ENCODE results near the gene EPHX1.
"Not testable (repeated sequence)": the region's sequence is repeated elsewhere in the genome, so short reads cannot be mapped to it uniquely, and the experiment has no call there.

EPHX1 gene

DNA sequence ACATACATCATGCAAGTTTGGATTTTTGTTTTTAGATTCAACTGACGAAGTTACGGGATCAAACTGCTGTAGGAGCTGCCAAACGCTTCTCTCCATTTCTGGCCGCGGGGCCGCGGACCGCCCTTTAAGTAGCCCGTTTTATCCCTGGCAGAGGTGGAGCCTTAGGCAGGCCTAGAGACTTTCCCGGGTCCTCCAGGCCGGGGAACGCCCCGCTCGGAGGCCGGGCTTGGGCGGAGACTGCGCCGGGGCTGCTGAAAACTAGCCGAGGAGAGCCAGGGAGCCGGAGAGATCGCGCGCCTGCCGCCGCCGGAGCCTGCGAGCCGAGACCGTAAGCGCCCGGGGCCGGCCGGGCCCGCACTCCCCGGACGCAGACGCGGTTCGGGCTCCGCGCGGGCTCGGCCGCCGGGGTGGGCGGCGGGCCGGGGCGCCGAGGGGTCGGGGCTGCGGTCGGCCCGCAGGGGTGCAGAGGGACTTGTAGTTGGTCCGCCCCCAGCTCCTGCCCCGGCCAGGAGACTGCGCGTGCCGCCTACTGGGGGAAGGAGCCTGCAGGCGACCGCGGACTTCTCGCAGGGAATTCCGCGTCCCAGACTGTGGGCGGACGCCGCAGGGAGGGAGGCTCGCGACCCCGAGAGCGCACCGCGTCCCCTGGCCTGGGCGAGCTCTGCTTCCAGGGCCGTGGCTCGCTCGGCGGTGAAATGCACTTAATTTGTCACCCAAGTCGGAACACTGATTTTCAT, at the start of gene EPHX1:
Gene EPHX1 (plus strand): TSS at position 283 of the 737 bp plus-strand sequence. CDS start 18,606 bp downstream, outside the sequence.
- peak; percentile 45 for DNase-seq

- DNase-seq, result no peak
Observed at GRCh38 chr1:225760531-225760930, 49.4 kb upstream of the EPHX1 start.

DNA sequence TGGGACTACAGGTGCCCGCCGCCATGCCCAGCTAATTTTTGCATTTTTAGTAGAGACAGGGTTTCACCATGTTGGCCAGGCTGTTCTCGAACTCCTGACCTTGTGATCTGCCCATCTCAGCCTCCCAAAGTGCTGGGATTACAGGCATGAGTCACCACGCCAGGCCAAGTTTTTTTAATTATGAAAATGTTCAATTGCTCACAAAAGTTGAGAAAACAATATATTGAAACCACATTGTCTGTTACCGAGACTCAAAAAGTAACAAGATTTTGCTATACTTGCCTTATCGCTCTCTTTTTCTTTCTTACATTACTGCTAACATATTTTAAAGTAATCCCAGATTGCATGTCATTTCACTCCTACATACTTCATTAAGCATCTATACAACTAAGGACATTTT, 48.5 kb upstream of the EPHX1 start:
- not testable (repeated sequence) for DNase-seq

GRCh38 chr1:225762002-225762441, 47.9 kb upstream of the EPHX1 start:
- no peak for DNase-seq

GRCh38 chr1:225762444-225762843, 47.5 kb upstream of the EPHX1 start:
- no peak for DNase-seq

DNA sequence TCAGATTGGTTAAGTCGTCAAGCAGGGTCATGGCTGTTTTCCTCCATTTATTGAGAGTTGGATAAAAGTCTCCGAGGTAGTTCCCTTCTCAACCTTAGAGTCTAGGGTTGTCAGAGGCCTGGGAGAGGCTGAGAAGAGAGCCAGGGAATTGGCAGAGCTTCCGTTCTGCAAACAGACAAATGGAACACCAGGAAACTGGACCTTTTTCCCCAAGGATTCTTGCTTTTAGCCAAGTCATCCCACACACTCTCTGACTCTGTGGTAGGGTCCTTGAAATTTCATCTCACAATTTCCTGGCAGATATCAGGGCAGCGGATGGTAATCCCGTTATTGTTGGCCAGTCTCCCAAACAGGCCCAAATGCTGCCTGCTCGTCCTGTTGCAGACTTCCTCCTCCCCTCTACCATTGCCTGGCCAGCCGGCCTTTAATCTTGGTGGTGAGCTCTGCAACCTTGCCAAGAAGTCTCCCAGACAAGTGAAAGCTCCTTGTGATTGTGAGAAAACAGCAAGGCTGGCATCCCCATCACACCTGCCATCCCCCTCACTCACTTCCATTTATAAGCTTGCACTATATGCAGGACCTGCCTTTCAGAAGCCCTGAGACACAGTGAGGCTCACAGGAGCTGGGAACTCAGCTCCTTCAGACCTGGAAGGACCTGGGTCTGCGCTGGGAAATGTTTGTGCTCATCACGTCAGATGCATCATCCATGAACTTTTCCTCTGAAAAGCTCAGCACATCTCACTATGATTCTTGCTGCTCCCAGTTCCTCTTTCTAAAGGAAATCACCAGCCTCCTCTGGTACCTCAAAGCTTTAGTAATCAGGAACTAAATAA, 46.0 kb upstream of the EPHX1 start:
- no peak for DNase-seq

DNA sequence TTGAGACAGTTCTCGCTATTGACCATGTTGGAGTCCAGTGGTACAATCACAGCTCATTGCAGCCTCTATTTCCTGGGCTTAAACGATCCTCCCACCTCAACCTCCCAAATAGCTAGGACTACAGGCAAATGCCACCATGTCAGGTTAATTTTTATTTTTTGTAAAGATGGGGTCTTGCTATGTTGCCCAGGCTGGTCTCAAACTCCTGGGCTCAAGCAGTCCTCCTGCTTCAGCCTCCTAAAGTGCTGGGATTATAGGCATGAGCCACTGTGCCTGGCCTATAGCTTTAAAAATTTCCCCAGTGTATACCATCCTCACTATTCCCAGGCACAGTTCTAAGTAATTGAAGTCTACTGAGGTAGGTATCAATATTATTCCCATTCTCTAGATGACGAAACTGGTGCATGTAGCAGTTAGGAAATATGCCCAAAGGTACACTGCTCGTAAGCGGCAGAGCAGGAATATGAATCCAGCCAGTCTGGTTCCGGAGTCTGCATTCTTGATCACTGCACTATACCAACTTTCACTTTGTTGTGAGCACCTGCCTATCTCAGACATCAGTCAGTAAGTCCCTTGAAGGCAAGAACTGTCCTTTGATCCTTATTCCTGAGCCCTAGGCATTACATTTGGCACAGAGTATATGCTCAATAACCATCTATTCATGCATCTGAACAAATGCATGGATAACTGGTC, 43.8 kb upstream of the EPHX1 start:
- no peak for DNase-seq

DNA sequence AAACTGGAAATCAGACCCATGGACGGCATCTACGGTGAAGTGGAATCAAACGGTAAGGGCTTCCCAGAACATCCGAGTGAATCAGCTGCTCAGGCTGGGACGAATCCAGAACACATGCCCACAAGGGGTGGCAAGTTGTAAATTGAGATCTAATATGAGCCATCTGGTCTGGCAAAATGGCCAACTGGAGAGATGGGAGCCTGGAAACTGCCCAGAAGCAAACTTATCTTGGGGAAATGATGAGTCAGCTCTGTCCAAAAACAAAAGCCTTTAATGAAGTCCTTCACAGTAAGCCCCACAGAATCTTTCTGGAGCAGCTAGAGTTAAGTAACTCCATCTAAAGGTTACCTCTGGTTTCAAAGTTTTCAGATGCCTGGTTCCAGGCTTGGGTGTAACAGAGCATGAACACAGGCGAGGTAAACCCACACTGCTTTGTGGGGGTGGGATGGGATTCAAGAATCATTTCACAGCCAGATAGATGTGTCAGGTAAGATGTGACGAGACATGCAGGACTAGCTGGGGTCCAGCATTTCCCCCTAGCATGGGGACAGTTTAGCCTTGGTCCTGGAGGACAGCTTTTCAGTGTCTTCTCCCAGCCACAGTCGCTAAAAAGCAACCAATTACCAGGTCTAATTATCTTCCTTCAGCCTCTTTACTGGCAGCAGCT, 42.8 kb upstream of the EPHX1 start:
- DNase-seq, result no peak

GRCh38 chr1:225767634-225768540, 42.0 kb upstream of the EPHX1 start:
- no peak for DNase-seq

GRCh38 chr1:225768662-225769426, 41.1 kb upstream of the EPHX1 start:
- DNase-seq, result no peak

GRCh38 chr1:225769687-225770086, 40.2 kb upstream of the EPHX1 start:
- DNase-seq, result no peak

GRCh38 chr1:225770561-225771248, 39.2 kb upstream of the EPHX1 start:
- DNase-seq, result no peak

DNA sequence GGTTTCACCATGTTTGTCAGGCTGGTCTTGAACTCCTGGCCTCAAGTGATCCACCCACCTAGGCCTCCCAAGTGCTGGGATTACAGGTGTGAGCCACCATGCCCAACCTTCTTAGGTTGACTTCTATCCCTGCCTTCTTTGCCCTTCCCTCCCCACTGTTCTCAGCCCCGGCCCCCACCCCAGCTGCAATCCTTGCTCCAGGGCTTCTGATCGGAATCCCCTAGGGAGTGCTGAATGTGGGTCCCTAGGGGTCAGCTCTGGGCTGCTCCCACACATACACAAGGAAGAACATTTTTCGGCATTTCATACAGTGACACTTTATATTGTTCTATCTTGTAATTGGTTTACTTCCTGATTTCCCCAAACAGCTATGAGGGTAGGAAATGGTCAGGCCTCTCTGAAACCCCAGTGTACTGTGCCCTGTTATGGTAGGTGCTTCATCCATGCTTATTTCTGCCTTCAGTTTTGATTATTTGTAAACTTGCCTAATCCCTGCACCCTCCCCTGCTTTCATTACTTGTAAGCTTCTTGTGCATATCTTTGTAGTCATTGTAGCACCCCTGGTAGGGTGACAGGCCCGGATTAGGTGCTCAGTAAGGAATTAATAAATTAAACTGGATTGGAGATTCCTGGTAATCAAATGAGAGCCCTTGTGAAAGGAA, 38.1 kb upstream of the EPHX1 start:
- DNase-seq, result no peak

- DNase-seq, result no peak
Observed at GRCh38 chr1:225772323-225772768, 37.6 kb upstream of the EPHX1 start.

DNA sequence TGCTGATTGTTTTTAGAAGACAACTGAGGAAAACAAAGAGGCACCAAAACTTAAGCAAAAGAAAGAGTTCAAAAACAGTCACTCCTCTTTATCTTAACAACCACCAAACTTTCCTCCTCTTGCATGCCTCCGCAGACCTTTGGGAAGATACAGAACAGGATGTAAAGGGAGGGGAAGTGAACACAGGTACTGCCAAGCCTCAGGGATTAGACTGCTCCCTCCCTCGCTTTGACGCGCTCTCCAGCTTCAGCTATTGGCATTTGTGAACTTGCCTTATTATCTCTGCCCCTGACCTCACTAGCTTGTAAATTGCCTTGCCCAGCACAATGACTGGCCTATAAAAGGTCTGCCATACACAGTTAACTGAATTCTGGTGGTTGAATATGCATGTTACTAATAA, 37.1 kb upstream of the EPHX1 start:
- no peak for DNase-seq

DNA sequence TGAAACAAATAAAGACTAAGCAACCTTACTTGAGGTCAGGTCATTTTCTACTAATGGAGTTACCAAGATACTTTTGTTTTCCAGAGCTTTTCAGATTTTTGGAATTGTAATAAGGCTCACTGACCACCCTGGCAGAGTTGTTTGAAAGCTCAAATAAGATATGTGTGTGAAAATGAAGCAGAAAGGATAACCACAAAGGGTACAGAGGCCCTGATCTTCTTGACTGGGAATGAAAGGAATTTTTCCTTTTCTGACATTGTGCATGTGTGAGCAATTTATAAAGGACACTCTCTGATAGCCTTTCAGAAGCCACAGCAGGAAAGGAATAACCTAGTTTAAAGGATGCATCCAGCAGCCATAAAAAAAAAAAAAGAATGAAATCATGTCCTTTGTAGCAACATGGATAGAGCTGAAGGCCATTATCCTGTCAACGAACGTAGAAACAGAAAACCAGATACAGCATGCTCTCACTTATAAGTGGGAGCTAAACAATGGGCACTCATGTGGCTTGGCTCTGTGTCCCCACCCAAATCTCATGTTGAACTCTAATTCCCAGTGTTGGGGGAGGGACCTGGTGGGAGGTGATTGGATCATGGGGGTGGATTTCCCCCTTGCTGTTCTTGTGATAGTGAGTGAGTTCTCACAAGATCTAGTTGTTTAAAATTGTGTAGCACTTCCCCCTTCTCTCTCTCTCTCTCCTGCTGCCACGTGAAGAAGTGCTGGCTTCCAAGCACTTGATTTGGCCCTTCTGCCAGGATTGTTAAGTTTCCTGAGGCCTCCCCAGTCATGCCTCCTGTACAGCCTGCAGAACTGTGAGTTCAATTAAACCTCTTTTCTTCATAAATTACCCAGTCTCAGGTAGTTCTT, 35.4 kb upstream of the EPHX1 start:
- no peak for DNase-seq

- DNase-seq, result no peak
Observed at GRCh38 chr1:225776294-225776693, 33.6 kb upstream of the EPHX1 start.

DNA sequence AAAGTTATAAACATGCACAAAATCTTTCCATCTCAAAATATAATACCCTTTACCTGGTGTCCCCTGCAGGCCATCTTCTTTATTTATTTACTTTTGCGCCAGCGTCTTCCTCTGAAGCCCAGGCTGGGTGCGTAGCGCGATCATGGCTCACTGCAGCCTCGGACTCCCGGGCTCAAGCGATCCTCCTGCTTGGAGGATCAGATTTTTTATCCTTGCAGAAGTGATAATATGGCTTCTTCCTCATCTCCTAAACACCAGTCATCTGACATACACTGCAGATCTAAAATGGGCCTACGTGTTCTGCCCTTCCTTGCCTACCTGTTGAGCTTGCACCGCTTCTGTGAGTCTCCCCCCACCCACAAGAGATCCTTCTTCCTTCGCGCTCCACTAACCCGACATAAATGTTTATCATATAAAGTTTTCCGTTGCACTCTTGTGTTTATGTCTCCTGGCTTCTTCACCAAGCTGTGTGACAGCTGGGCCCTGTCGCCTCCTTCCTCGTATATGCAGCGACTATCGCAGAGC, 32.8 kb upstream of the EPHX1 start:
- DNase-seq, result no peak
